Hair follicle dermal papilla cell (primary cell): Measurements from ENCODE around the gene BTBD2. TPM values are rescaled to one million over a fixed set of nuclear protein-coding genes. Genes with fewer than 3 reads are reported as not detected.

Experiments used
- small RNA-seq: library from RNA; depleted of rRNA; stranded (forward); fragments of <200 nt; gene quantifications from one replicate; pipeline ENCODE3, GENCODE V24; 2012
- total RNA-seq: library from RNA; depleted of rRNA; stranded (reverse); fragments of >200 nt; gene quantifications from 2 replicates; pipeline ENCODE4 v1.2.3, GENCODE V29; 2012

Gene BTBD2
- 74.3 and 79.5 TPM in 2 replicates for total RNA-seq

DNA sequence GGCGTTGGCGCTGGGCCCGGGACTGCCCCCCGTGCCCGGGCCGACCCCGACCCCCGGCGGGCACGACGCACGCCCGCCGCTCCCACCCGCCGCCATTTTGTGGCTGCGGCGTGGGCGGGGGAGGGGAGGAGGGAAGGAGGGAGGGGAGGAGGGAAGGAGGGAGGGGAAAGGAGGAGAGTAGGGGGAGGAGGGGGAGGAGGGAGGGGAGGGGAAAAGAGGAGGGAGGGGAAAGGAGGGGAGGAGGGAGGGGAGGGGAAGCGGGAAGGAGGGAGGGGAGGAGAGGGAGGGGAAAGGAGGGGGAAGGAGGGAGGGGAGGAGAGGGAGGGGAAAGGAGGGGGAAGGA lies at the start of gene BTBD2:
BTBD2 (minus strand) TSS at position 107 of the 343 bp plus-strand sequence; CDS start at position 96, 11 bp downstream.

DNA sequence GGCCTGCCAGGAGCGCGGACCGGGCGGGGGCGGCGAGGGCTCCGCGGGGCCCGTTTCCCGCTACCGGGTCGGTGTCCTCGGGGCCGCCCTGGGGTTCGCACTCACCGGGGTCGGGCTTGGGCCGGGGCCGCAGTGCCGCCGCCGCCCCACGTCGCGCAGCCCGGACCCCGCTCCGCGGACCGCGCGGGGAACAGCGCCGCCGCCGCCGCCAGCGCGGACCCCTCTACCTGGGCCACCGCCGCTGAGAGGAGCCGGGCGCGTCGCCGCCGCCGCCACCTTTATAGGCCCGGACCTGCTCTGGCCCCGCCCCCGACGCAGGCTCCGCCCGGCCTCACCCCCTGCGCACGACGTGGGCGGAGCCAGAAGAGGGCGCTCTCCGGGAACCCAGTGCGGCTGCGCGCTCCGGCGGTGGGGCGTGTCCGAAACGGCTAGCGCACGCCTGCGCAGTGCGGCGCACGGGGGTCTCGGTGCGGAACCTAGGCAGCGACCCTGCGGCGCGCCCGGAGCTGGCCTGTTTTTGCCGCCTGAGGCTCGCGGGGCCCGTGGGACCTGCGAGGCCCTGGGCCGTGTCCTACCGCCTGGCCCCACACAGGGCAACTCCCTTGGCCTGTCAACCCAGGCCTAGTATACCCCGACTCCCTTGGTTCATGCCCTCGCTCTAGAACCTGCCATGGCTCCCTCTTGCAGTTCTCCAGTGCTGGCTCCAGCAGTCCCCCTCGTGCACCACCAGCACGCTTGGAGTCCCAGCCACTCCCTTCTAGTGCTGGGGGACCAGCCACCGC lies 35.7 kb upstream of the BTBD2 start, which contains the start of gene MKNK2:
MKNK2 (minus strand) TSS at position 254 of the 782 bp plus-strand sequence. CDS start 393 bp downstream, outside the sequence.

DNA sequence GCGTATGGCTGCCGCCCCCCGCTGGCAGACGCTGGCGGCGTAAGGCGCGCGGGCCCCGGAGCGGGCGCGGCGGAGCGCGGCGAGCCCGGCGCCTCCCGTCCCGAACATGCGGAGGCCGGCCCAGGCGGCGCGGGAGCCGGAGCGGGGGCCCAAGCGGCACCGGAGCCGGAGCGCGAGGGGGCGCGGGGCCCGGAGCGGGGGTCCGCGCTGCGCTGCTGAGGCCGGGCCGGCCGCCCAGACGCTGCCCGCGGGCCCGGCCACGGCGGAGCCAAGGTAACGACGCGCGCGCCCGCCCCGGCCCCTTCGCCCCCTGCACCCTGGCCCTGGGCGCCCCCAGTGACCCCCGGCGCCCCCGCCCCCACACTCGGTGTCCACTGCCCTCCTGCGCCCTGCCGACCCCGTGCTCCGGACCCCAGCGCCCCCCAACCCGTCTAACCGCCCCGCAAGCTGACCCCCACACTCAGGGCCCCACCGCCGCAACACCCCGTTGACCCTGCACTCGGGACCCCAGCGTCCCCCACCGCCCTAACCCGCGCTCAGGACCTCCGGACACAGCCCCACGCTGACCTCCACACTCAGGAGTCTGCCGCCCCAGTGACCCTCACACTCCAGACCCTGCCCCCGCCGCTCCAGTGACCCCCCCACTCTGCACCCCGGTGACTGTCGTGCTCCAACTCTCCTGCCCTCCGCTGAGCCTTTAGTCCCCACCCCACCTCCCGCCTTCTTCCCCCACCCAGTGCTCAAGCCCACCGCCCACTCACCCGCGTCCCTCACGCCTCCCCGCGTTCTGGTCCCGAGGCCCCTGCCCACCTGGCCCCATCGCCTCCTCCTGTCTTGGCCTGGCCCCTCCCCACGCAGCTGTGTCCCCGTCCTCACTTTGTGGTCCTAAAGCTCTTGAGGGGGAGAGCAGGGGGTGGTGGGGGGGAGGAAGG lies 74.1 kb downstream of the BTBD2 start, which contains the start of gene CSNK1G2:
CSNK1G2 (plus strand) TSS at position 27 of the 932 bp plus-strand sequence. CDS start 28,601 bp downstream, outside the sequence.

Small RNA genes within 50 kb of the gene (small RNA-seq; reads per million reads assigned to genes)
- gene AC007136.1 = not detected

Other genes starting within 250 kb of the BTBD2 start
- 1.8 and 2.1 TPM in 2 replicates for gene ATP8B3, start 203.4 kb downstream of the BTBD2 start, total RNA-seq
- 12.5 and 15.3 TPM in 2 replicates for gene REXO1, start 167.2 kb downstream of the BTBD2 start, total RNA-seq
- gene KLF16, start 152.1 kb downstream of the BTBD2 start, total RNA-seq = 17.5 and 18.0 TPM in 2 replicates
- gene ABHD17A, start 130.2 kb downstream of the BTBD2 start, total RNA-seq = 63.3 and 75.2 TPM in 2 replicates
- gene ADAT3, start 110.3 kb downstream of the BTBD2 start, total RNA-seq = 5.0 and 5.8 TPM in 2 replicates
- 64.8 and 74.0 TPM in 2 replicates for gene SCAMP4, start 110.3 kb downstream of the BTBD2 start, total RNA-seq
- gene CSNK1G2, start 74.5 kb downstream of the BTBD2 start, total RNA-seq = 88.3 and 93.0 TPM in 2 replicates
- gene MKNK2, start 35.5 kb upstream of the BTBD2 start, total RNA-seq = 64.0 and 65.4 TPM in 2 replicates
- 65.2 and 66.1 TPM in 2 replicates for gene MOB3A, start 80.6 kb upstream of the BTBD2 start, total RNA-seq
- gene IZUMO4, start 81.2 kb upstream of the BTBD2 start, total RNA-seq = 1.7 and 2.6 TPM in 2 replicates
- 146 and 181 TPM in 2 replicates for gene AP3D1, start 135.9 kb upstream of the BTBD2 start, total RNA-seq
- 5.2 and 8.3 TPM in 2 replicates for gene DOT1L, start 148.2 kb upstream of the BTBD2 start, total RNA-seq
- gene PLEKHJ1, start 220.6 kb upstream of the BTBD2 start, total RNA-seq = 33.8 and 37.4 TPM in 2 replicates
- 20.9 and 33.6 TPM in 2 replicates for gene SF3A2, start 221.1 kb upstream of the BTBD2 start, total RNA-seq
- gene AMH, start 233.6 kb upstream of the BTBD2 start, total RNA-seq = 1.6 and 2.1 TPM in 2 replicates
- not detected in 2 replicates for gene JSRP1, start 240.7 kb upstream of the BTBD2 start, total RNA-seq